GM12872 (cell line): ENCODE data around the gene SFTPD.

Source experiments
- CTCF ChIP-seq: IDR thresholded peaks from 3 replicates; pipeline ENCODE4 v1.5.1; 2011; ENCODE audit warnings: low read depth, mild to moderate bottlenecking, low read length, moderate library complexity; ENCODE audit not compliant: insufficient read depth

SFTPD gene

DNA sequence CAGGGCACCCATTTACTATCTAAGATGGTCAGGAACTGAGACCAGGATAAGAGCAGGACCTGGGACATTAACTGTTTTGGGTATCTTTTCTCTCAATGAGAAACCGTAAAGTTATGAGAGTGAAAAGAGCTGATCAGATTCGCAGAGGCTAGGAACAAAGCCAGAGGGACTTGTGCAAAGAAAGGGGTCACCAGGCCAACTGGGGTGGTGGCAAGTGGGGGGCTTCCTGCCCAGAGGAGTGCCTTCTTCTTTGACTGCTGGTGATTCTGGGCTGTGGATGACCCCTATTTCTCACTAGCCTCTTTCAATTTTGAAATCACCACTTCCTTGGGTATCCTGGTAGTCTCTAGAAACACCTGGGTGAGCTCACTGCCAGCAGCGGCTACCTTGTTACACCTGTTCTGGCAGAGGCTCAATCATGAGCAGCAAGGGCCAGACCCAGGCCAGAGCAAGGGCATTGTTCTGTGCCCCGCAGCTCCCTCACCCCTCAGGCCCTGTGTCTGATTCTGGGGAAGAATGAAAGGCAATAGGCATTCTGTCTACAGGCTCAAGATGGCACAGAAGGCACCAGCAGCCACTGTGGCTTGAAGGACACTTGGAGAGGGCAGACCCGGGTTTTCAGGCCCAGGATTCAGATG is 999 bp downstream of the SFTPD start:
- no peak for TF ChIP-seq CTCF

- no peak for TF ChIP-seq CTCF
These were observed 1.9 kb downstream of the SFTPD start for GRCh38 chr10:79947083-79947415.

GRCh38 chr10:79946271-79947082 is 2.4 kb downstream of the SFTPD start:
- no peak for TF ChIP-seq CTCF

- TF ChIP-seq CTCF, result no peak
These were observed 4.2 kb downstream of the SFTPD start for GRCh38 chr10:79944428-79945395.

DNA sequence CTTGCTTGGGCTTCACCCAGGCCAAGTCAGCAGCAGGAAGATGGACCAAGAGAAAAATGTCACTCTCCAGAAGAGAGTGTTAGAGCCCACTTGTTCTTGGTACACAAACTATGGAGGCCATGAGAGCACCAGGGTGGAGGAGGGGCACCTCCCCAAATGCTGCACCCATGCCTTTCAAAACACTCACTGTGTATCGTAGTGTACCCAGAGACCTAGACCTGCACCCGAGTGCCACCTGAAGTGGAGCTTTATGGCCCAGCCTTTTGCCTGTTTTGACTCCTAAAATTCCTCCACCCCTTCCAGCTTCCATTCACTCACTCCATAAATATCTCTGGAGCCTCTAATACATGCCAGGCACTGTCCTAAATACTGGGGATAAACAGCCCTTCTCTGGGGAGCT is 5.0 kb downstream of the SFTPD start:
- no peak for TF ChIP-seq CTCF

DNA sequence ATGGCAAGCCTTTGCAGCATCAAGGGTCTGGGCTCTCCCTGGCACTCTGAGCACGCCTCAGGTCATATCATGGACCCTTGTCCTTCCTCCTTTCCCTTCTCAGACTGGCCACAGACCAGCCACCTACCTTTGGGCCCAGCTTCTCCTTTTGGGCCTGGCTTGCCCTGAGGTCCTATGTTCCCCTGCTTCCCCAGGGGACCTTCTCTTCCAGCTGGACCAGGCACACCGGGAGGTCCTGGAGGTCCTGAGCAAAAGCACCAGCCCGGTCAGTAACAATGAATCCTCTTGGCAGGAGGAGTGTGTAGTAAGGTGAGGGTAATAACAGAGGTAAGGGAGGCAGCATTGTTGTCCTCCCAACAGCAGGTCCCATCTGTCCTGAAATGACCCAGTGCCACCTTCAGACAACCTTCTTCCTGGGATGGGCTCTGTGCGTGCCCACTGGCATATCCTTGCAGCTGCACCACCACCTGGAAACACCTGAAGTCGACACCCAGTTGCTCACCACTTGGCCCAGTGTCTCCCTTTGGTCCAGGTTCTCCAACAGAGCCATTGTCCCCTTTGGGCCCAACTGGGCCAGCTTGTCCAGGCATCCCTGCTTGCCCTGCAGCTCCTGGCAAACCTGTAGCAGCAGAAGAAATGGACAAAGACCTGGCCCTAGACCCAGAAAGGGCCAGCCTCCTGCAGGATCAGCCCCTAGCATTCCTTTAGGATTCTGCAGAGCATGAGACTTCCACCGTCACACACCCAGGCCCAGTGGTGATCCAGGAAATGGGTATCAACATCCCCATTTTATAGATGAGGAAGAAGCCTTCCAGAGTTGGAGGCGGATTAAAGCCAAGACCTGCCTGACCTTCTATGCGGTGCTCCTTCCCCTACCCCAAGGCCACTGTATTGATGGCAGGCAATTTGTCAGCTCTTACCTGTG is 6.4 kb downstream of the SFTPD start:
- no peak for TF ChIP-seq CTCF
